Endodermal cell (in vitro differentiated cells): ENCODE measurements around the gene ACKR2. TPM values are rescaled to one million over a fixed set of nuclear protein-coding genes. Genes with fewer than 3 reads are reported as not detected.

ENCODE experiments used
- DNase-seq: peaks from one replicate; pipeline ENCODE4 v3.0.0-alpha.2; 2017
- H3K27ac ChIP-seq: 2 replicates; pipeline ENCODE4 v1.5.1; 2013; ENCODE audit warnings: mild to moderate bottlenecking, low read depth, low read length, moderate library complexity
- H3K27me3 ChIP-seq: 2 replicates; pipeline ENCODE4 v1.6.1; 2013; ENCODE audit warnings: mild to moderate bottlenecking, low read length, moderate library complexity; ENCODE audit not compliant: insufficient read depth, control insufficient read depth, poor library complexity, severe bottlenecking
- H3K36me3 ChIP-seq: 2 replicates; pipeline ENCODE4 v1.7.0; 2013; ENCODE audit warnings: mild to moderate bottlenecking, low read length, moderate library complexity; ENCODE audit not compliant: control insufficient read depth, insufficient read depth
- H3K4me1 ChIP-seq: one replicate; pipeline ENCODE4 v1.7.0; 2013; ENCODE audit warnings: low read length; ENCODE audit not compliant: control insufficient read depth, insufficient read depth
- H3K4me3 ChIP-seq: 2 replicates; pipeline ENCODE4 v1.5.1; 2013; ENCODE audit warnings: mild to moderate bottlenecking, low read length, moderate library complexity
- H3K9ac ChIP-seq: 2 replicates; pipeline ENCODE4 v1.6.1; 2013; ENCODE audit warnings: mild to moderate bottlenecking, low read length, moderate library complexity; ENCODE audit not compliant: poor library complexity, severe bottlenecking; ENCODE audit errors: extremely low read depth
- H3K9me3 ChIP-seq: 2 replicates; pipeline ENCODE4 v1.6.1; 2013; ENCODE audit warnings: mild to moderate bottlenecking, low read length, moderate library complexity; ENCODE audit not compliant: control insufficient read depth
- H3K27ac Mint-ChIP-seq: 2 replicates; pipeline ENCODE4 v1.8.0; 2020; ENCODE audit warnings: mixed read lengths
- H3K27me3 Mint-ChIP-seq: 2 replicates; pipeline ENCODE4 v1.8.0; 2021; ENCODE audit warnings: mild to moderate bottlenecking, mixed read lengths; ENCODE audit not compliant: insufficient read depth
- H3K36me3 Mint-ChIP-seq: 2 replicates; pipeline ENCODE4 v1.8.0; 2020; ENCODE audit warnings: low read depth, mixed read lengths
- H3K4me1 Mint-ChIP-seq: 2 replicates; pipeline ENCODE4 v1.8.0; 2020; ENCODE audit warnings: mixed read lengths
- H3K4me3 Mint-ChIP-seq: 2 replicates; pipeline ENCODE4 v1.8.0; 2020; ENCODE audit warnings: mild to moderate bottlenecking, moderate library complexity, mixed read lengths
- H3K9me3 Mint-ChIP-seq: 2 replicates; pipeline ENCODE4 v1.8.0; 2020; ENCODE audit warnings: mild to moderate bottlenecking, mixed read lengths
- CTCF ChIP-seq: fragments of 200-600 bp; sonication (generic); conservative IDR thresholded peaks from 2 replicates; pipeline ENCODE4 v1.5.0; 2021; ENCODE audit warnings: antibody characterized with exemption, mild to moderate bottlenecking
- WGBS, 2 experiments: methylation state at CpG; one replicate each; pipeline versions ENCODE4 v1.1.5 to v1.1.7; 2013; ENCODE audit warnings: missing lambda C conversion rate in 2 of 2, mixed read lengths in 1 of 2; ENCODE audit not compliant: insufficient coverage in 1 of 2, insufficient read length in 1 of 2; 5-methylcytosine and 5-hydroxymethylcytosine counted together
- total RNA-seq, 2 donors: library from RNA; stranded (reverse); fragmentation: NEBNext Ultra II Directional in 1 of 2; extraction: Animal tissue kit (Norgen Biotek cat#: 25700) in 1 of 2; gene quantifications; 2 replicates in 1 of 2; 3 replicates in 1 of 2; pipeline ENCODE4 v1.2.1, GENCODE V29; 2021

Gene ACKR2
- total RNA-seq, 2 donors from 2014 or later: 1.1 TPM

GRCh38 chr3:42868841-42869240, 59.6 kb downstream of the ACKR2 start:
- H3K27me3 ChIP-seq: no peaks in the 10 kb centered on the region
- WGBS, 2 experiments: 84 to 90% methylated on average over 2 to 5 of the region's 5 CpGs
- no peak overlapping the region for H3K4me3 Mint-ChIP-seq
- peak; percentile 6 for DNase-seq
- H3K36me3 ChIP-seq: no peaks in the 10 kb centered on the region
- no peaks in the 10 kb centered on the region for H3K4me1 Mint-ChIP-seq
- H3K9ac ChIP-seq: no peak overlapping the region
- no peak overlapping the region for H3K27ac ChIP-seq
- H3K9me3 Mint-ChIP-seq: no peaks in the 10 kb centered on the region
- no peak for TF ChIP-seq CTCF
- no peaks in the 10 kb centered on the region for H3K9me3 ChIP-seq
- H3K27me3 Mint-ChIP-seq: peaks cover 12% of the 10 kb centered on the region
- H3K36me3 Mint-ChIP-seq: no peaks in the 10 kb centered on the region
- no peak overlapping the region for H3K27ac Mint-ChIP-seq
- no peaks in the 10 kb centered on the region for H3K4me1 ChIP-seq
- no peak overlapping the region for H3K4me3 ChIP-seq

GRCh38 chr3:42871592-42872196, 62.4 kb downstream of the ACKR2 start:
- no peaks in the 10 kb centered on the region for H3K9me3 Mint-ChIP-seq
- H3K36me3 Mint-ChIP-seq: no peaks in the 10 kb centered on the region
- peaks cover 10% of the 10 kb centered on the region for H3K4me1 Mint-ChIP-seq
- Histone ChIP-seq H3K9me3 (no peaks in the 10 kb centered on the region), H3K36me3 (no peaks in the 10 kb centered on the region), H3K27me3 (no peaks in the 10 kb centered on the region), H3K4me1 (no peaks in the 10 kb centered on the region), H3K9ac (no peak overlapping the region), H3K4me3 (no peak overlapping the region), H3K27ac (no peak overlapping the region)
- no peak overlapping the region for H3K4me3 Mint-ChIP-seq
- DNase-seq: peak; percentile 21
- peaks cover 24% of the 10 kb centered on the region for H3K27me3 Mint-ChIP-seq
- H3K27ac Mint-ChIP-seq: no peak overlapping the region
- no peak for TF ChIP-seq CTCF
- 84% methylated on average over 5 of the region's 5 CpGs; no CpG with 5 or more reads in 1 of the 2 experiments for whole genome bisulfite sequencing, 2 experiments

GRCh38 chr3:42872718-42873117, 63.5 kb downstream of the ACKR2 start:
- no peaks in the 10 kb centered on the region for H3K9me3 ChIP-seq
- no peak overlapping the region for H3K27ac Mint-ChIP-seq
- no peak overlapping the region for H3K4me3 ChIP-seq
- H3K27me3 Mint-ChIP-seq: peaks cover 24% of the 10 kb centered on the region
- H3K9ac ChIP-seq: no peak overlapping the region
- no peaks in the 10 kb centered on the region for H3K27me3 ChIP-seq
- no peak for TF ChIP-seq CTCF
- DNase-seq: peak; percentile 20
- WGBS, 2 experiments: 81% methylated on average over 1 of the region's 1 CpG; no CpG with 5 or more reads in 1 of the 2 experiments
- no peaks in the 10 kb centered on the region for H3K4me1 ChIP-seq
- no peaks in the 10 kb centered on the region for H3K36me3 ChIP-seq
- peaks cover 18% of the 10 kb centered on the region for H3K4me1 Mint-ChIP-seq
- no peaks in the 10 kb centered on the region for H3K9me3 Mint-ChIP-seq
- no peaks in the 10 kb centered on the region for H3K36me3 Mint-ChIP-seq
- H3K4me3 Mint-ChIP-seq: no peak overlapping the region
- no peak overlapping the region for H3K27ac ChIP-seq
